Liver (tissue), 9 donors: ENCODE results near the gene DIO1. TPM values are rescaled to one million over a fixed set of nuclear protein-coding genes. Genes with fewer than 3 reads are reported as not detected.
A peak's percentile ranks its signal among the peaks of the same experiment; 100 is the strongest.

Experiments used
- DNase-seq: peaks from one replicate; pipeline ENCODE4 v3.0.0-alpha.2; 2017; ENCODE audit warnings: low spot score
- H3K27ac ChIP-seq, 2 donors: one replicate each; pipeline ENCODE4 v1.7.0; 2013; ENCODE audit warnings: inconsistent platforms in 2 of 2, low read length in 2 of 2, control low read depth in 1 of 2, low read depth in 1 of 2, mild to moderate bottlenecking in 1 of 2
- H3K27me3 ChIP-seq, 4 donors: one replicate each; pipeline versions ENCODE4 v1.6.1 to v1.7.0; 2013; ENCODE audit warnings: low read length in 3 of 4, inconsistent platforms in 1 of 4, mild to moderate bottlenecking in 1 of 4, moderate library complexity in 1 of 4; ENCODE audit not compliant: control insufficient read depth in 4 of 4, insufficient read depth in 4 of 4
- H3K36me3 ChIP-seq, 4 donors: one replicate each; pipeline versions ENCODE4 v1.6.1 to v1.7.0; 2013; ENCODE audit warnings: low read length in 3 of 4, mild to moderate bottlenecking in 3 of 4, low read depth in 1 of 4, moderate library complexity in 1 of 4; ENCODE audit not compliant: control insufficient read depth in 4 of 4, insufficient read depth in 3 of 4
- H3K4me1 ChIP-seq, 4 donors: one replicate each; pipeline versions ENCODE4 v1.6.1 to v1.7.0; 2013; ENCODE audit warnings: low read length in 3 of 4, mild to moderate bottlenecking in 3 of 4, moderate library complexity in 1 of 4; ENCODE audit not compliant: control insufficient read depth in 4 of 4, insufficient read depth in 4 of 4
- H3K4me3 ChIP-seq, 3 donors: one replicate each; pipeline versions ENCODE4 v1.6.1 to v1.7.0; 2013; ENCODE audit warnings: low read length in 3 of 3, control low read depth in 1 of 3, low read depth in 1 of 3, mild to moderate bottlenecking in 1 of 3
- H3K9ac ChIP-seq, 2 donors: one replicate each; pipeline ENCODE4 v1.7.0; 2013; ENCODE audit warnings: low read length in 2 of 2, mild to moderate bottlenecking in 2 of 2, moderate library complexity in 2 of 2, control low read depth in 1 of 2, low read depth in 1 of 2
- H3K9me3 ChIP-seq, 4 donors: one replicate each; pipeline versions ENCODE4 v1.6.1 to v1.7.0; 2013; ENCODE audit warnings: low read length in 3 of 4; ENCODE audit not compliant: control insufficient read depth in 4 of 4
- EGR1 ChIP-seq, 2 donors: IDR thresholded peaks; 2 replicates each; pipeline ENCODE4 v1.6.1; 2016 to 2018; ENCODE audit warnings: antibody characterized with exemption in 2 of 2, low read depth in 2 of 2
- FOXA1 ChIP-seq: IDR thresholded peaks from 2 replicates; pipeline ENCODE4 v1.6.1; 2016; ENCODE audit warnings: antibody characterized with exemption
- FOXA2 ChIP-seq: IDR thresholded peaks from 2 replicates; pipeline ENCODE4 v1.6.1; 2016; ENCODE audit warnings: antibody characterized with exemption
- GABPA ChIP-seq, 2 donors: IDR thresholded peaks in 1 of 2; conservative IDR thresholded peaks in 1 of 2; 2 replicates each; pipeline ENCODE4 v1.6.1; 2016; ENCODE audit warnings: antibody characterized with exemption in 2 of 2, mild to moderate bottlenecking in 1 of 2, moderate library complexity in 1 of 2
- HNF4A ChIP-seq, 2 donors: conservative IDR thresholded peaks; 2 replicates each; pipeline ENCODE4 v1.6.1; 2016; ENCODE audit warnings: antibody characterized with exemption in 2 of 2, mild to moderate bottlenecking in 2 of 2
- HNF4G ChIP-seq: IDR thresholded peaks from 2 replicates; pipeline ENCODE4 v1.6.1; 2016; ENCODE audit warnings: antibody characterized with exemption
- JUND ChIP-seq, 2 donors: IDR thresholded peaks; 2 replicates each; pipeline ENCODE4 v1.6.1; 2016; ENCODE audit warnings: antibody characterized with exemption in 2 of 2
- NR2F2 ChIP-seq: IDR thresholded peaks from 2 replicates; pipeline ENCODE4 v1.6.1; 2016; ENCODE audit warnings: antibody characterized with exemption
- RAD21 ChIP-seq, 2 donors: IDR thresholded peaks; 2 replicates each; pipeline ENCODE4 v1.6.1; 2016; ENCODE audit warnings: antibody characterized with exemption in 2 of 2, mild to moderate bottlenecking in 2 of 2
- RXRA ChIP-seq, 2 donors: IDR thresholded peaks; 2 replicates each; pipeline ENCODE4 v1.6.1; 2017 to 2018; ENCODE audit warnings: antibody characterized with exemption in 2 of 2, mild to moderate bottlenecking in 1 of 2
- SP1 ChIP-seq: IDR thresholded peaks from 2 replicates; pipeline ENCODE4 v1.6.1; 2018; ENCODE audit warnings: antibody characterized with exemption, mild to moderate bottlenecking
- TAF1 ChIP-seq: conservative IDR thresholded peaks from 2 replicates; pipeline ENCODE4 v1.6.1; 2016; ENCODE audit warnings: antibody characterized with exemption, mild to moderate bottlenecking
- YY1 ChIP-seq: IDR thresholded peaks from 2 replicates; pipeline ENCODE4 v1.6.1; 2016; ENCODE audit warnings: antibody characterized with exemption, mild to moderate bottlenecking
- WGBS: extraction: QIAGEN DNeasy Blood & Tissue Kit; methylation state at CpG from one replicate; pipeline ENCODE4 v1.1.7; 2013; 5-methylcytosine and 5-hydroxymethylcytosine counted together
- polyA plus RNA-seq, 2 donors: library from polyadenylated mRNA; stranded (reverse) in 1 of 2; unstranded in 1 of 2; fragments of 200-250 nt in 1 of 2; fragments of >200 nt in 1 of 2; fragmentation: Nextera tagmentation in 1 of 2; extraction: Ambion mirVana in 1 of 2; gene quantifications; one replicate each; pipeline versions ENCODE4 v1.2.1 to v1.2.3, GENCODE V29; 2013 to 2015
- total RNA-seq, 2 donors: library from RNA; depleted of rRNA; stranded (reverse); fragments of >200 nt; gene quantifications; one replicate each; pipeline ENCODE4 v1.2.3, GENCODE V29; 2014
- TF ChIP-seq, protein P1 (sequence below): IDR thresholded peaks from 2 replicates; pipeline ENCODE4 v1.6.1; 2016; ENCODE audit warnings: antibody characterized with exemption, mild to moderate bottlenecking
- TF ChIP-seq, protein P2 (sequence below): fragments of 150-350 bp; IDR thresholded peaks from 2 replicates; pipeline ENCODE4 v1.5.1; 2017; ENCODE audit warnings: improper control_type of control experiment, low read depth, low read length; ENCODE audit not compliant: missing input control
- TF ChIP-seq, protein P3 (sequence below): IDR thresholded peaks from 2 replicates; pipeline ENCODE4 v1.6.1; 2016; ENCODE audit warnings: antibody characterized with exemption
- TF ChIP-seq, protein P4 (sequence below): IDR thresholded peaks from 2 replicates; pipeline ENCODE4 v1.6.1; 2016; ENCODE audit warnings: antibody characterized with exemption
- TF ChIP-seq, protein P5 (sequence below): IDR thresholded peaks from 2 replicates; pipeline ENCODE4 v1.6.1; 2016; ENCODE audit warnings: antibody characterized with exemption
- donor health status: healthy.
- donor health status: healthy.
- donor health status: healthy.
- donor health status: healthy.
- donor health status: healthy.

DIO1 gene
- total and polyA plus RNA-seq, 4 donors, result 23.9 to 176 (median 95.6) TPM

DNA sequence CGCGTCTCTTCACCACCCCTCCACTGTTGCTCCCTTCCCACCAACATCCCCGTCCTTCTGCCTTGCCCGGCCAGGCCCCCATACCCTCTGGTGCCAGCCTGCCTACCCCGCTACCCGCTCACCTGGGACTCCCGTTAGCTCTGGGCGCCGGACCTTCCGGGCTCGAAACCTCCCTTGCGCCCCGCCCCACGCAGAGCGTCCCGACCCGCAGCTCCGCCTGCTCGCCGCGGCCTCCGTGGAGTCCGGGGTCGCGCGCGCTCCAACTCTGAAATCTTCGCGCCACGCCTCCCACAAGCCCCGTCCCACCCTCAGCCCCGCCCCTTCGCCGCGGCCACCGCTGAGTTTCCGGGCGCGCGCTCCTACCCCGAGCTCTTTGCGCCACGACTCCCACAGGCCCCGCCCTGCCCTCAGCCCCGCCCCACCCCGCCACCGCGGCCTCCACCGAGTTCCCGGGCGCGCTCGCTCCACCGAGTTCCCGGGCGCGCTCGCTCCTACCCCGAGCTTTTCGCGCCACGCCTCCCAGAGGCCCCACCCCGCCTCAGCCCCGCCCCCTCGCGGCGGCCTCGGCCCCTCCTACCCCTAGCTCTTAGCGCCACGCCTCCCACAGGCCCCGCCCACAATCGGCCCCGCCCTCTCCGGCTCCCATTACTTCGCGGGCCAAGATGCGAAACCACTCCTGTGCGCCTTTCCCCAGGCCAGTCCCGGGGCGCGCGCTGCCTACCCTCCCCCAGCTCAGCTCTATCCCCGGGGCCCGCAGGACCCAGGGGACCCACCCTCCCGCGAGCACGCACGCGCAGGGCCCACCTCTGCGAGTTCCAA is 51.7 kb downstream of the DIO1 start, which contains the start of gene IFT25:
Gene IFT25 (minus strand): TSS at position 267 of the 819 bp plus-strand sequence. CDS start 5,617 bp downstream, outside the sequence.
- no peaks in the 10 kb centered on the region for H3K27me3 ChIP-seq
- peaks cover 2 to 21% (median 17%) of the 10 kb centered on the region in 4 donors for H3K4me1 ChIP-seq
- peak; percentile 100 for DNase-seq
- H3K36me3 ChIP-seq, result no peaks in the 10 kb centered on the region
- H3K9ac ChIP-seq, result peak within 1 kb of the TSS; percentile 35 to 89
- under 1% methylated on average over 90 of the region's 90 CpGs for WGBS
- H3K27ac ChIP-seq, result peak within 1 kb of the TSS; percentile 90 to 91
- H3K9me3 ChIP-seq, result no peaks in the 10 kb centered on the region
- no peak for TF ChIP-seq EGR1 (IDR thresholded peaks at IDR 0.05; ENCODE audit: low read depth in 2 of 2)
- no peak for TF ChIP-seq HNF4G
- peak; percentile 48 for TF ChIP-seq YY1
- peak; percentile 46 for TF ChIP-seq TAF1
- no peak for TF ChIP-seq JUND (IDR thresholded peaks at IDR 0.05)
- peak in 1 of 2 donors; percentile 46 for TF ChIP-seq RAD21 (IDR thresholded peaks at IDR 0.05)
- TF ChIP-seq, protein P1, sequence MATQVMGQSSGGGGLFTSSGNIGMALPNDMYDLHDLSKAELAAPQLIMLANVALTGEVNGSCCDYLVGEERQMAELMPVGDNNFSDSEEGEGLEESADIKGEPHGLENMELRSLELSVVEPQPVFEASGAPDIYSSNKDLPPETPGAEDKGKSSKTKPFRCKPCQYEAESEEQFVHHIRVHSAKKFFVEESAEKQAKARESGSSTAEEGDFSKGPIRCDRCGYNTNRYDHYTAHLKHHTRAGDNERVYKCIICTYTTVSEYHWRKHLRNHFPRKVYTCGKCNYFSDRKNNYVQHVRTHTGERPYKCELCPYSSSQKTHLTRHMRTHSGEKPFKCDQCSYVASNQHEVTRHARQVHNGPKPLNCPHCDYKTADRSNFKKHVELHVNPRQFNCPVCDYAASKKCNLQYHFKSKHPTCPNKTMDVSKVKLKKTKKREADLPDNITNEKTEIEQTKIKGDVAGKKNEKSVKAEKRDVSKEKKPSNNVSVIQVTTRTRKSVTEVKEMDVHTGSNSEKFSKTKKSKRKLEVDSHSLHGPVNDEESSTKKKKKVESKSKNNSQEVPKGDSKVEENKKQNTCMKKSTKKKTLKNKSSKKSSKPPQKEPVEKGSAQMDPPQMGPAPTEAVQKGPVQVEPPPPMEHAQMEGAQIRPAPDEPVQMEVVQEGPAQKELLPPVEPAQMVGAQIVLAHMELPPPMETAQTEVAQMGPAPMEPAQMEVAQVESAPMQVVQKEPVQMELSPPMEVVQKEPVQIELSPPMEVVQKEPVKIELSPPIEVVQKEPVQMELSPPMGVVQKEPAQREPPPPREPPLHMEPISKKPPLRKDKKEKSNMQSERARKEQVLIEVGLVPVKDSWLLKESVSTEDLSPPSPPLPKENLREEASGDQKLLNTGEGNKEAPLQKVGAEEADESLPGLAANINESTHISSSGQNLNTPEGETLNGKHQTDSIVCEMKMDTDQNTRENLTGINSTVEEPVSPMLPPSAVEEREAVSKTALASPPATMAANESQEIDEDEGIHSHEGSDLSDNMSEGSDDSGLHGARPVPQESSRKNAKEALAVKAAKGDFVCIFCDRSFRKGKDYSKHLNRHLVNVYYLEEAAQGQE, result no peak
- peak; percentile 54 for TF ChIP-seq SP1
- TF ChIP-seq, protein P2, sequence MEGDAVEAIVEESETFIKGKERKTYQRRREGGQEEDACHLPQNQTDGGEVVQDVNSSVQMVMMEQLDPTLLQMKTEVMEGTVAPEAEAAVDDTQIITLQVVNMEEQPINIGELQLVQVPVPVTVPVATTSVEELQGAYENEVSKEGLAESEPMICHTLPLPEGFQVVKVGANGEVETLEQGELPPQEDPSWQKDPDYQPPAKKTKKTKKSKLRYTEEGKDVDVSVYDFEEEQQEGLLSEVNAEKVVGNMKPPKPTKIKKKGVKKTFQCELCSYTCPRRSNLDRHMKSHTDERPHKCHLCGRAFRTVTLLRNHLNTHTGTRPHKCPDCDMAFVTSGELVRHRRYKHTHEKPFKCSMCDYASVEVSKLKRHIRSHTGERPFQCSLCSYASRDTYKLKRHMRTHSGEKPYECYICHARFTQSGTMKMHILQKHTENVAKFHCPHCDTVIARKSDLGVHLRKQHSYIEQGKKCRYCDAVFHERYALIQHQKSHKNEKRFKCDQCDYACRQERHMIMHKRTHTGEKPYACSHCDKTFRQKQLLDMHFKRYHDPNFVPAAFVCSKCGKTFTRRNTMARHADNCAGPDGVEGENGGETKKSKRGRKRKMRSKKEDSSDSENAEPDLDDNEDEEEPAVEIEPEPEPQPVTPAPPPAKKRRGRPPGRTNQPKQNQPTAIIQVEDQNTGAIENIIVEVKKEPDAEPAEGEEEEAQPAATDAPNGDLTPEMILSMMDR, result no peak
- TF ChIP-seq FOXA2, result no peak
- TF ChIP-seq, protein P3, sequence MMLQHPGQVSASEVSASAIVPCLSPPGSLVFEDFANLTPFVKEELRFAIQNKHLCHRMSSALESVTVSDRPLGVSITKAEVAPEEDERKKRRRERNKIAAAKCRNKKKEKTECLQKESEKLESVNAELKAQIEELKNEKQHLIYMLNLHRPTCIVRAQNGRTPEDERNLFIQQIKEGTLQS, result no peak
- TF ChIP-seq, protein P4, sequence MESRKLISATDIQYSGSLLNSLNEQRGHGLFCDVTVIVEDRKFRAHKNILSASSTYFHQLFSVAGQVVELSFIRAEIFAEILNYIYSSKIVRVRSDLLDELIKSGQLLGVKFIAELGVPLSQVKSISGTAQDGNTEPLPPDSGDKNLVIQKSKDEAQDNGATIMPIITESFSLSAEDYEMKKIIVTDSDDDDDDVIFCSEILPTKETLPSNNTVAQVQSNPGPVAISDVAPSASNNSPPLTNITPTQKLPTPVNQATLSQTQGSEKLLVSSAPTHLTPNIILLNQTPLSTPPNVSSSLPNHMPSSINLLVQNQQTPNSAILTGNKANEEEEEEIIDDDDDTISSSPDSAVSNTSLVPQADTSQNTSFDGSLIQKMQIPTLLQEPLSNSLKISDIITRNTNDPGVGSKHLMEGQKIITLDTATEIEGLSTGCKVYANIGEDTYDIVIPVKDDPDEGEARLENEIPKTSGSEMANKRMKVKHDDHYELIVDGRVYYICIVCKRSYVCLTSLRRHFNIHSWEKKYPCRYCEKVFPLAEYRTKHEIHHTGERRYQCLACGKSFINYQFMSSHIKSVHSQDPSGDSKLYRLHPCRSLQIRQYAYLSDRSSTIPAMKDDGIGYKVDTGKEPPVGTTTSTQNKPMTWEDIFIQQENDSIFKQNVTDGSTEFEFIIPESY, result no peak
- TF ChIP-seq HNF4A (conservative IDR thresholded peaks at IDR 0.05), result peak in 1 of 2 donors; percentile 5
- TF ChIP-seq, protein P5, sequence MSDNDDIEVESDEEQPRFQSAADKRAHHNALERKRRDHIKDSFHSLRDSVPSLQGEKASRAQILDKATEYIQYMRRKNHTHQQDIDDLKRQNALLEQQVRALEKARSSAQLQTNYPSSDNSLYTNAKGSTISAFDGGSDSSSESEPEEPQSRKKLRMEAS, result no peak
- TF ChIP-seq RXRA (IDR thresholded peaks at IDR 0.05), result peak in 1 of 2 donors; percentile 20
- no peak for TF ChIP-seq FOXA1
- TF ChIP-seq NR2F2, result no peak
- peak in 1 of 2 donors; percentile 15 for TF ChIP-seq GABPA (IDR thresholded peaks at IDR 0.05 in 1 of 2, conservative IDR thresholded peaks at IDR 0.05 in 1 of 2)
- peak within 1 kb of the TSS; percentile 82 to 98 (median 96) for H3K4me3 ChIP-seq
